Keratinocyte (primary cell): ENCODE results near the gene PPAT. TPM values are rescaled to one million over a fixed set of nuclear protein-coding genes. Genes with fewer than 3 reads are reported as not detected.

Experiments used
- DNase-seq: peaks from one replicate; pipeline ENCODE4 v3.0.0-alpha.2; 2011; ENCODE audit warnings: low read depth, missing footprints, low spot score
- FAIRE-seq: peaks from 2 replicates; lab custom pipeline; 2011; peaks lifted over from hg19 to GRCh38; lab: Jason Lieb, UNC
- H2AFZ ChIP-seq: 2 replicates; pipeline ENCODE4 v1.6.0; 2012; ENCODE audit warnings: low read length, control low read depth, inconsistent platforms; ENCODE audit not compliant: control insufficient read depth
- H3K27ac ChIP-seq: 2 replicates; pipeline ENCODE4 v1.5.1; 2011; ENCODE audit warnings: low read length; ENCODE audit not compliant: control insufficient read depth, insufficient read depth
- H3K27me3 ChIP-seq: 3 replicates; pipeline ENCODE4 v1.6.0; 2011; ENCODE audit warnings: low read length; ENCODE audit not compliant: control insufficient read depth, insufficient read depth; ENCODE audit errors: extremely low read depth
- H3K36me3 ChIP-seq, 2 experiments: 2 replicates in 1 of 2; 3 replicates in 1 of 2; pipeline ENCODE4 v1.5.1; 2011; ENCODE audit warnings: low read length in 2 of 2, mild to moderate bottlenecking in 1 of 2; ENCODE audit not compliant: control insufficient read depth in 2 of 2, insufficient read depth in 2 of 2; ENCODE audit errors: extremely low read depth in 1 of 2
- H3K4me1 ChIP-seq: 3 replicates; pipeline ENCODE4 v1.5.1; 2011; ENCODE audit warnings: low read length; ENCODE audit not compliant: control insufficient read depth, insufficient read depth; ENCODE audit errors: extremely low read depth
- H3K4me2 ChIP-seq: 3 replicates; pipeline ENCODE4 v1.6.0; 2011; ENCODE audit warnings: low read depth, low read length; ENCODE audit not compliant: control insufficient read depth, insufficient read depth; ENCODE audit errors: extremely low read depth
- H3K4me3 ChIP-seq, 3 experiments: fragments of 200-600 bp in 1 of 3; sonication (generic) in 1 of 3; 2 replicates in 2 of 3; 3 replicates in 1 of 3; pipeline ENCODE4 v1.5.1; 2011 to 2016; ENCODE audit warnings: low read length in 3 of 3, mild to moderate bottlenecking in 3 of 3, control low read depth in 2 of 3, inconsistent platforms in 1 of 3, low read depth in 1 of 3, mixed read lengths in 1 of 3, mixed run types in 1 of 3, moderate library complexity in 1 of 3; ENCODE audit not compliant: control insufficient read depth in 2 of 3, insufficient read depth in 2 of 3; ENCODE audit errors: extremely low read depth in 1 of 3
- H3K79me2 ChIP-seq: 2 replicates; pipeline ENCODE4 v1.6.0; 2012; ENCODE audit warnings: low read length; ENCODE audit not compliant: control insufficient read depth, insufficient read depth
- H3K9ac ChIP-seq: 3 replicates; pipeline ENCODE4 v1.6.0; 2011; ENCODE audit warnings: low read length; ENCODE audit not compliant: control insufficient read depth, insufficient read depth; ENCODE audit errors: extremely low read depth
- H3K9me1 ChIP-seq: 3 replicates; pipeline ENCODE4 v1.6.0; 2011; ENCODE audit warnings: low read length; ENCODE audit not compliant: control insufficient read depth, insufficient read depth; ENCODE audit errors: extremely low read depth
- H3K9me3 ChIP-seq: 2 replicates; pipeline ENCODE4 v1.5.1; 2012; ENCODE audit warnings: low read depth, low read length; ENCODE audit not compliant: control insufficient read depth
- H4K20me1 ChIP-seq: 3 replicates; pipeline ENCODE4 v1.6.0; 2011; ENCODE audit warnings: low read length; ENCODE audit not compliant: control insufficient read depth, insufficient read depth; ENCODE audit errors: extremely low read depth
- CTCF ChIP-seq, 3 experiments: IDR thresholded peaks in 1 of 3; conservative IDR thresholded peaks in 1 of 3; optimal IDR thresholded peaks in 1 of 3; 2 replicates in 2 of 3; 3 replicates in 1 of 3; pipeline versions ENCODE3 to v1.5.1; 2011; ENCODE audit warnings: low read length in 3 of 3, mild to moderate bottlenecking in 3 of 3, moderate library complexity in 2 of 3, control low read depth in 1 of 3, inconsistent platforms in 1 of 3; ENCODE audit not compliant: insufficient read depth in 2 of 3; ENCODE audit errors: extremely low read depth in 1 of 3
- EZH2 ChIP-seq: IDR thresholded peaks from one replicate; pipeline ENCODE4 v1.6.1; 2012; ENCODE audit warnings: inconsistent platforms, mild to moderate bottlenecking, low read length, moderate library complexity
- dilution Hi-C: fragments of 300-500 bp; cut with MboI; formaldehyde crosslinking; loops from one replicate; pipeline ENCODE4 v1.7.0; 2020; ENCODE audit warnings: low sequenced_read_pairs; ENCODE audit not compliant: extremely low pct_ligation_motif_present
- polyA plus RNA-seq, 5 experiments: library from polyadenylated mRNA; depleted of rRNA in 3 of 5; stranded (reverse) in 3 of 5; stranded (forward) in 1 of 5; unstranded in 1 of 5; fragments of >200 nt; gene quantifications; 1 replicate in 1 of 5; 2 replicates in 3 of 5; 3 replicates in 1 of 5; pipeline versions ENCODE4 v1.2.1 to v1.2.3, GENCODE V29; 2011 to 2012; ENCODE audit warnings: missing spikeins in 2 of 5, low read depth in 1 of 5, low replicate concordance in 1 of 5

PPAT gene
- polyA plus RNA-seq, 1 donor (not counting 4 experiments of a cell fraction or from before 2014, with no cell fraction given) = 24.9 TPM

DNA sequence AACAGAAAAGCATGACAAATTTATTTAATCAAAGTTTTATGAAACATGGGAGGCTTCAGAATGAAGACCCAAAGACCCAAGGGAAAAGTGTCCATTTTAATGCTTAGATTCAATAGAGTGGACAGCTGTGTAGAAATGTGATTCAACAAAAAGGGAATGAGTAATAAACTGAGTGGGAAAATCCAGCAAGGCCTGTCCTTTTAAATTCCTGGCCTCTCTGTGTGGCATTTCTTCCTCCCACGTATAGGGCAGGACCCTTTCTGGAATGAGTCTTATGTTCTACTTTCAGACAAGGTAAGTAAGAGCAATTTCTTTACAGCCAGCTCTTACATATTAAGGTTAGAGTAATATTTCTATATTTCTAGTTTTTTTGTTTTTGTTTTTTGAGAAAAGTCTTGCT, 62.6 kb downstream of the PPAT start:
- H2AFZ ChIP-seq = no peak overlapping the region
- H3K9me1 ChIP-seq = no peaks in the 10 kb centered on the region
- no peak overlapping the region for H3K27ac ChIP-seq
- H3K9me3 ChIP-seq = no peaks in the 10 kb centered on the region
- no peak overlapping the region for H3K4me2 ChIP-seq
- no peak overlapping the region for H3K9ac ChIP-seq
- FAIRE-seq = no peak
- H4K20me1 ChIP-seq = no peaks in the 10 kb centered on the region
- TF ChIP-seq EZH2 = no peak
- no peak for TF ChIP-seq CTCF (optimal IDR thresholded peaks at IDR 0.05 in 1 of 3, IDR thresholded peaks at IDR 0.05 in 1 of 3, conservative IDR thresholded peaks at IDR 0.05 in 1 of 3; ENCODE audit: extremely low read depth in 1 of 3, insufficient read depth in 2 of 3, low read length in 3 of 3)
- no peak overlapping the region for H3K4me3 ChIP-seq
- H3K79me2 ChIP-seq = no peaks in the 10 kb centered on the region
- no peak for DNase-seq
- H3K27me3 ChIP-seq = no peaks in the 10 kb centered on the region
- no peaks in the 10 kb centered on the region for H3K4me1 ChIP-seq
- H3K36me3 ChIP-seq = peaks cover 0 to 4% of the 10 kb centered on the region in 2 experiments
- dilution Hi-C loops = no loop called here

- no peaks in the 10 kb centered on the region for H3K27me3 ChIP-seq
- DNase-seq (no peak), FAIRE-seq (no peak)
- TF ChIP-seq CTCF (optimal IDR thresholded peaks at IDR 0.05 in 1 of 3, IDR thresholded peaks at IDR 0.05 in 1 of 3, conservative IDR thresholded peaks at IDR 0.05 in 1 of 3; ENCODE audit: extremely low read depth in 1 of 3, insufficient read depth in 2 of 3, low read length in 3 of 3) (no peak), EZH2 (no peak)
- no peak overlapping the region for H3K4me2 ChIP-seq
- H2AFZ ChIP-seq = no peak overlapping the region
- no peaks in the 10 kb centered on the region for H3K9me3 ChIP-seq
- no peaks in the 10 kb centered on the region for H4K20me1 ChIP-seq
- H3K36me3 ChIP-seq = peaks cover 0 to 4% of the 10 kb centered on the region in 2 experiments
- dilution Hi-C loops = no loop called here
- no peak overlapping the region for H3K9ac ChIP-seq
- no peaks in the 10 kb centered on the region for H3K9me1 ChIP-seq
- H3K79me2 ChIP-seq = no peaks in the 10 kb centered on the region
- H3K4me1 ChIP-seq = no peaks in the 10 kb centered on the region
- no peak overlapping the region for H3K27ac ChIP-seq
- H3K4me3 ChIP-seq = no peak overlapping the region
Measured at GRCh38 chr4:56371426-56372220, 63.8 kb downstream of the PPAT start.
